ENCODE results near the gene SUGCT.

DNA sequence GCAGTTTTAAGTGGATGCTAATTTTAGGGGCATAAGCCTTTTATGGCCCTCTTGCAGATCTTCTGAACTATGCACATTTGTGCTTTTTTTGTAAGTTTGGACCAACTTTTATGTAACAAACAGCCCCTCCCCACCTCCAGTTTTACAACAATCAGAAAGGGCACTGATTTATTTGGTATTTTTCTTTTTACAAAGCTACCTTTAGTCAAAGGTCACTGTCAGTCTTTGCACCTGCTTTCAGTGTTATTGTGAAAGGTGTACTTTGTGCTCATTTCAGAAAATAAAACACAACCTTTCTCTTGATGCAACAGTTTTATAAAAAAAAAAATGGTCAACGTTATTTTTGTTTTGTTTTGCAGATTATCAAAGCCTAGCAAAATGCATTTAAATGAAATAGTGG, 39.6 kb upstream of the SUGCT start:
- TF ChIP-seq POLR2A (IDR thresholded peaks at IDR 0.05): no peak
- TF ChIP-seq, protein P1, sequence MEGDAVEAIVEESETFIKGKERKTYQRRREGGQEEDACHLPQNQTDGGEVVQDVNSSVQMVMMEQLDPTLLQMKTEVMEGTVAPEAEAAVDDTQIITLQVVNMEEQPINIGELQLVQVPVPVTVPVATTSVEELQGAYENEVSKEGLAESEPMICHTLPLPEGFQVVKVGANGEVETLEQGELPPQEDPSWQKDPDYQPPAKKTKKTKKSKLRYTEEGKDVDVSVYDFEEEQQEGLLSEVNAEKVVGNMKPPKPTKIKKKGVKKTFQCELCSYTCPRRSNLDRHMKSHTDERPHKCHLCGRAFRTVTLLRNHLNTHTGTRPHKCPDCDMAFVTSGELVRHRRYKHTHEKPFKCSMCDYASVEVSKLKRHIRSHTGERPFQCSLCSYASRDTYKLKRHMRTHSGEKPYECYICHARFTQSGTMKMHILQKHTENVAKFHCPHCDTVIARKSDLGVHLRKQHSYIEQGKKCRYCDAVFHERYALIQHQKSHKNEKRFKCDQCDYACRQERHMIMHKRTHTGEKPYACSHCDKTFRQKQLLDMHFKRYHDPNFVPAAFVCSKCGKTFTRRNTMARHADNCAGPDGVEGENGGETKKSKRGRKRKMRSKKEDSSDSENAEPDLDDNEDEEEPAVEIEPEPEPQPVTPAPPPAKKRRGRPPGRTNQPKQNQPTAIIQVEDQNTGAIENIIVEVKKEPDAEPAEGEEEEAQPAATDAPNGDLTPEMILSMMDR (IDR thresholded peaks at IDR 0.05): no peak
